Measurements from ENCODE around the gene PLEKHG7.
"Not testable (repeated sequence)": the region's sequence is repeated elsewhere in the genome, so short reads cannot be mapped to it uniquely, and the experiment has no call there.

PLEKHG7 gene

GRCh38 chr12:92702754-92703679 is at the start of gene PLEKHG7:
TSS of gene PLEKHG7 (plus strand) at chr12:92702989. CDS start at chr12:92706632, 3,643 bp downstream.
- DNase-seq, result no peak

GRCh38 chr12:92654256-92654655 is 48.5 kb upstream of the PLEKHG7 start:
- not testable (repeated sequence) for DNase-seq

- no peak for DNase-seq
Observed at GRCh38 chr12:92654929-92655328, 47.9 kb upstream of the PLEKHG7 start.

GRCh38 chr12:92656911-92657310 is 45.9 kb upstream of the PLEKHG7 start:
- no peak for DNase-seq

- DNase-seq, result no peak
Observed at GRCh38 chr12:92657770-92658169, 45.0 kb upstream of the PLEKHG7 start.

GRCh38 chr12:92658611-92659010 is 44.2 kb upstream of the PLEKHG7 start:
- no peak for DNase-seq

GRCh38 chr12:92661269-92661668 is 41.5 kb upstream of the PLEKHG7 start:
- DNase-seq, result no peak

GRCh38 chr12:92665496-92665895 is 37.3 kb upstream of the PLEKHG7 start:
- DNase-seq, result no peak

GRCh38 chr12:92668739-92669138 is 34.0 kb upstream of the PLEKHG7 start:
- no peak for DNase-seq

GRCh38 chr12:92671524-92671923 is 31.3 kb upstream of the PLEKHG7 start:
- not testable (repeated sequence) for DNase-seq

GRCh38 chr12:92673756-92674155 is 29.0 kb upstream of the PLEKHG7 start:
- DNase-seq, result no peak

- DNase-seq, result no peak
Observed at GRCh38 chr12:92674500-92674899, 28.3 kb upstream of the PLEKHG7 start.

- no peak for DNase-seq
Observed at GRCh38 chr12:92675092-92675865, 27.5 kb upstream of the PLEKHG7 start.

GRCh38 chr12:92676710-92677109 is 26.1 kb upstream of the PLEKHG7 start:
- DNase-seq, result no peak

- no peak for DNase-seq
Observed at GRCh38 chr12:92690601-92691000, 12.2 kb upstream of the PLEKHG7 start.

- no peak for DNase-seq
Observed at GRCh38 chr12:92695056-92695455, 7.7 kb upstream of the PLEKHG7 start.

- DNase-seq, result no peak
Observed at GRCh38 chr12:92695577-92695976, 7.2 kb upstream of the PLEKHG7 start.

GRCh38 chr12:92696216-92696615 is 6.6 kb upstream of the PLEKHG7 start:
- DNase-seq, result no peak

GRCh38 chr12:92698474-92698873 is 4.3 kb upstream of the PLEKHG7 start:
- DNase-seq, result no peak

GRCh38 chr12:92701441-92701840 is 1.3 kb upstream of the PLEKHG7 start:
- DNase-seq, result no peak

- DNase-seq, result no peak
Observed at GRCh38 chr12:92703786-92704185, 997 bp downstream of the PLEKHG7 start.

GRCh38 chr12:92706594-92706993 is 3.8 kb downstream of the PLEKHG7 start:
- DNase-seq, result no peak

GRCh38 chr12:92707926-92708325 is 5.1 kb downstream of the PLEKHG7 start:
- DNase-seq, result no peak

- DNase-seq, result no peak
Observed at GRCh38 chr12:92715625-92716024, 12.8 kb downstream of the PLEKHG7 start.

Measured in CD4-positive, alpha-beta T cell treated with Interleukin-17A for 1 hour (primary cell).